GM12872 (cell line): ENCODE data around the gene ARRDC3.

ENCODE experiments used
- TF ChIP-seq, protein P1 (sequence below): IDR thresholded peaks from 3 replicates; pipeline ENCODE4 v1.5.1; 2011; ENCODE audit warnings: low read depth, mild to moderate bottlenecking, low read length, moderate library complexity; ENCODE audit not compliant: insufficient read depth

ARRDC3 gene, protein sequence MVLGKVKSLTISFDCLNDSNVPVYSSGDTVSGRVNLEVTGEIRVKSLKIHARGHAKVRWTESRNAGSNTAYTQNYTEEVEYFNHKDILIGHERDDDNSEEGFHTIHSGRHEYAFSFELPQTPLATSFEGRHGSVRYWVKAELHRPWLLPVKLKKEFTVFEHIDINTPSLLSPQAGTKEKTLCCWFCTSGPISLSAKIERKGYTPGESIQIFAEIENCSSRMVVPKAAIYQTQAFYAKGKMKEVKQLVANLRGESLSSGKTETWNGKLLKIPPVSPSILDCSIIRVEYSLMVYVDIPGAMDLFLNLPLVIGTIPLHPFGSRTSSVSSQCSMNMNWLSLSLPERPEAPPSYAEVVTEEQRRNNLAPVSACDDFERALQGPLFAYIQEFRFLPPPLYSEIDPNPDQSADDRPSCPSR

DNA sequence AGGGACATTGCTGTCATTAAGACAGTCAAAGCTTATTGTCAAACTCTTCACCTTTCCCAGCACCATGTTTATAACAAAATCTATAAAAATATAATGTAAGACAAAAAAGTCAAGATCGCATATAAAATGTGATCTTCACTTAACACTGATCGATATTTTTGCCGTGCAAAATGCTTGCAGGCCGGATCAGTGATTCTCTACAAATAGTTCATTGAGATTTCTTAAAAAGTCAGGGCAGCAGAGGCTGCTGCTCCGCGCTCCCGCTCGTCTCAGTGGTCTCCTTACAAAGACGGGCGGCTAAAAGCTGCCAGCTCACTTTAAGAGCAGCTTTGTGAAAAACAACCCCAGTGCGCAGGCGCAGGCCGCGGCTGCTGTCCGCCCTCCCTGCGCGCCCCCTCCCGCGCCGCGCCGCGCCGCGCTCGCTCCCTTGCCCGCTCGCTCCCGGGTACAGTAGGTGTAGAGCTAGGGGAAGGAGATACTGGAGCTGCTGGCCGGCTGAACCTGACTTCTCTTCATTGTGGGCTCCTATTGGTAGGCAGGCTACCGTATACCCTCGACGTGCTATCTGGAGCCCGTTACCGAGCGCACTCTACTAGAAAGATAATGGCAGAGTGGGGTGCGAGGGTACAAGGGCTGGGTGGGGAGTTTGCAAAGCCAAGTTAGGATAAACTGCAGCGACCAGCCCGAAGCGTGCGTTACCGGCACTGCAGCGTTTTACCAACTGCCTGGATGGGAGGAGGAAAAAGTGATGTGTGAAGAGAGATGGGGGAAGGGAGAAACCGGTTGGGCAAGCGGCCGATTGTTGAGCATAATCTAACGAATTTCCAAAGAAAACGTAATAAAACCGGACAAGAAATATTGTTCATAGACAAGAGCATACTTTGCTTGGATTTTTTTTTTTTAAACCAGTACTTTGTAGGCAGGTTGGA is at the start of gene ARRDC3:
Gene ARRDC3, minus strand, starts transcription at position 291 of the 929 bp plus-strand sequence. Its CDS starts 225 bp downstream, at position 66.
- TF ChIP-seq, protein P1, sequence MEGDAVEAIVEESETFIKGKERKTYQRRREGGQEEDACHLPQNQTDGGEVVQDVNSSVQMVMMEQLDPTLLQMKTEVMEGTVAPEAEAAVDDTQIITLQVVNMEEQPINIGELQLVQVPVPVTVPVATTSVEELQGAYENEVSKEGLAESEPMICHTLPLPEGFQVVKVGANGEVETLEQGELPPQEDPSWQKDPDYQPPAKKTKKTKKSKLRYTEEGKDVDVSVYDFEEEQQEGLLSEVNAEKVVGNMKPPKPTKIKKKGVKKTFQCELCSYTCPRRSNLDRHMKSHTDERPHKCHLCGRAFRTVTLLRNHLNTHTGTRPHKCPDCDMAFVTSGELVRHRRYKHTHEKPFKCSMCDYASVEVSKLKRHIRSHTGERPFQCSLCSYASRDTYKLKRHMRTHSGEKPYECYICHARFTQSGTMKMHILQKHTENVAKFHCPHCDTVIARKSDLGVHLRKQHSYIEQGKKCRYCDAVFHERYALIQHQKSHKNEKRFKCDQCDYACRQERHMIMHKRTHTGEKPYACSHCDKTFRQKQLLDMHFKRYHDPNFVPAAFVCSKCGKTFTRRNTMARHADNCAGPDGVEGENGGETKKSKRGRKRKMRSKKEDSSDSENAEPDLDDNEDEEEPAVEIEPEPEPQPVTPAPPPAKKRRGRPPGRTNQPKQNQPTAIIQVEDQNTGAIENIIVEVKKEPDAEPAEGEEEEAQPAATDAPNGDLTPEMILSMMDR = no peak

DNA sequence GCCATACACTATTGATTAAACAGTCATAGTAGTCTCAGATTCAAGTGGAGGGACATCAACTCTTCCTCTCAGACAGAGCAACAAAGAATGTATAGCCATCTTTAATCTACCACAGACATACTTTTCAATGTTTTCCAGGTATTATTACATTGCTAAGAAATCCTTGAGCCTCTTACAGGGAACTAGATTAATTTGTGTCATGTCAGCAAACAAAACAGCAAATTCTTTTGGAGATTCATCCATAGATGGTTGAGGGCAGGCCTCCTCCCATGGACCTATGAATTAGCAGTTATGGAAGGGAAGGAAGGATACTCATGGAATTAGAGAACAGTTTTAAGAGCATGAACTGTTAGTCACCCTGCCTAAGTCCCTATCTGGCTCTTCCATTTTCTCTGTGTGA is 47.8 kb upstream of the ARRDC3 start:
- TF ChIP-seq, protein P1 = no peak

DNA sequence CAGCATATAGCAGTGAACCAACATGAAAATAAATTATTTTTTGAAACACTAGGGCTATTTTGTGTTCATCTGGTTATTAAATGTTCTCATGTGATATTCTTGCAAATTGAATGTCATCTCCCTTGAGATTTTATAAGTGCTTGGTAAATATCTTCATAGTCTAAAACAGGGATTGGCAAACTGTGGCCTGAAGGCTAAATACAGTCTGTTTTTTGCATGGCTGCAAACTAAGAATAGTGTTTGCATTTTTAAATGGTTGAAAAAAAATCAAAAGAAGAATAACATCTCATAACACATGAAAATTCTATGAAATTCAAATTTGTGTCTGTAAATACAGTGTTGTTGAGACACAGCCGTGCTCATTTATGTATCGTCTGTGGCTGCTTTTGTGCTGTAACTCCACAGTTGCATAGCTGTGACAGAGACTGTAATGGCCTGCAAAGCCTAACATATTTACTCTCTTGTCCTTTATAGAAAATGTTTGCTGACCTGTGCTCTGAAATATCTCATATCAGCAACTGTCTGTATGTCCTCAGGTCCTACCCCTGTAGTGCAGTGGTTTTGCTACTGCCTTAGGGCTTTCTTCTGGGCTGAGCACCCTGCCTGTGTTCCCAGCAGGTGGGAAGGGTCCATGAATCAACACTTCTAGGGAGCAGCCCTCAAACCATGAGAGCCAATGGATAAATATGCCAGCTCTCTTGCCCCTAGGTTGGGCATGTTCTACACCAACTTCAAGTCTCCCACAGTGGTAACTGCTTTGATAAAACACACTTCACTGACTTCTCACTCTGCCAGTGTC is 41.7 kb upstream of the ARRDC3 start:
- TF ChIP-seq, protein P1 = no peak

DNA sequence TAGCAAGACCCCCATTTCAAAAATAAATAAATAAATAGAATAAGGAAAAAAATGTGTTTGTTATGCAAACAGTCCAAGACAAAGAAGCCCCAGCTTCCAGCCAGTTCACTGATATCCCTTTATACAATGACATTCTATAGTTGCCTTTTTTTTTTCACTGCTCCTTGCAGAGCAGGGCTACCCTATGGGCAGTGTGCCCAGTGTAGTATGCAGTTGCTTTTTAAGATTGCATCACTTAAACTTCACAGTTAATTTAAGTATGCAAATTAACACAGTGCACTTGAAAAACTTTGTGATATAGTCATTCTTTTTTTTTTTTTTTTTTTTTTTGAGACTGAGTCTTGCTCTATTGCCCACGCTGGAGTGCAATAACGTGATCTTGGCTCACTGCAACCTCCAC is 40.8 kb upstream of the ARRDC3 start:
- TF ChIP-seq, protein P1 = no peak

DNA sequence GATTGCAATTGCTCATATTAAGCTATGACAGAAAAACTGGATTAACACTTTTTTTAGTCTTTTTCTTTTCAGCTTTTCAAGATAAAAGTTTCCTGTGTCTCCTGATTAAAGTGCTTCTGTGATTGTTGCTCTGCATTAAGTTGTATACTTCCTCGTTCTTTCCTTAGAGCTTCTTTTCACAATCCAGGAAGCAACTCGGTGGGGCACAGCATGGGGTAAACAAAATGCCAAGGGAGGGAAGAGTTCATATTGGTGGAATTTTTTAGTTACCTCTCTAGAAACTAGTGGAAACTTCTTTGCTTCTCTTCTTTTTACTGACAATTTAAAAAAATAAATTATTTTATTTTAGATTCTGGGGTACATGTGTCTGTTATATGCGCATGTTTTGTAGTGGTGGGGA is 37.8 kb upstream of the ARRDC3 start:
- TF ChIP-seq, protein P1 = no peak

DNA sequence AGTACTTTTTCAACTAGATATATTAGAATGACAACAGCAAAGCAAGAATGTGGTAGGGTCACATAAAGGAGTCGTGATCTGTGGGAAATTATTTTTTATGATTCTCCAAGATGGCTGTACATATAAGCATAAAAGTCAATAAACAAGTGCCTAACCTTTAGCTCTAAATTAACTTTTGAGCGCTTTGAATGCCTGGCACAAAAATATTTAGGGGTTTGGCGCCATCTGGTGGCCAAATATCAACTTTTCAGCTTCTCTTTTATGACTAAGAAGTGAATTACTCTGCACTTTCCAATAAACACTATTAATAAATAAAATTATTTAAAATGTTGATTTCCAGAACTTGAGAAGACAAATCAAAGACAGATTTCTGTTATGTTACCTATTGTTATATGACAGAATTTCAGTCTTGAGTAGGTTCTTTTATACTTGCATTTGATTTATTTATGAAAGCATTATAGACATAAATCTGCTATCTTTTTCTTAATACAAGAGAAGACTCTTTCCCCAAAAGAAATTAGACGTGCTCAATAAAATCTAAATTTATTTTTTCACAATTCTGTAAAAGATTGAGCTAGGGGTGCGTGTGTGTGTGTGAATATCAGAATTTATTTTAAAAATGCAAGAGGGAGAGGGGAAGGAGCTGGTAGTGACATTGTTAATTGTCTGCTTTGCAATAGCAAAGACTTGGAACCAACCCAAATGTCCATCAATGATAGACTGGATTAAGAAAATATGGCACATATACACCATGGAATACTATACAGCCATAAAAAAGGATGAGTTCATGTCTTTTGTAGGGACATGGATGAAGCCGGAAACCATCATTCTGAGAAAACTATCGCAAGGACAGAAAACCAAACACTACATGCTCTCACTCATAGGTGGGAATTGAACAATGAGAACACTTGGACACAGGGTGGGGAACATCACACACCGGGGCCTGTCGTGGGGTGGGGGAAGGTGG is 36.7 kb upstream of the ARRDC3 start:
- TF ChIP-seq, protein P1 = peak; percentile 47; the same call in 2 of the 3 replicates
